Measurements from ENCODE around the gene NDUFAF5. TPM values are rescaled to one million over a fixed set of nuclear protein-coding genes. Genes with fewer than 3 reads are reported as not detected.

The NDUFAF5 gene
- total RNA-seq, 4 donors from 2014 or later, result 4.0 to 18.4 (median 14.8) TPM

GRCh38 chr20:13814672-13815071 is 29.8 kb downstream of the NDUFAF5 start:
- Histone ChIP-seq H3K27me3 (no peaks in the 10 kb centered on the region), H3K27ac (no peak overlapping the region), H3K4me1 (peaks cover 0 to 1% (median 0%) of the 10 kb centered on the region in 4 donors), H3K9me3 (no peaks in the 10 kb centered on the region), H3K4me3 (no peak overlapping the region), H3K36me3 (peaks cover 0 to 71% (median 27%) of the 10 kb centered on the region in 4 donors)
- TF ChIP-seq CTCF (IDR thresholded peaks at IDR 0.05) (no peak), POLR2AphosphoS5 (IDR thresholded peaks at IDR 0.05) (no peak), POLR2A (IDR thresholded peaks at IDR 0.05) (no peak), EP300 (IDR thresholded peaks at IDR 0.05; ENCODE audit: low read depth) (no peak)
- DNase-seq, result no peak
- WGBS, 2 donors (ENCODE audit: low coverage in 1 of 2), result 91 to 100% methylated on average over 2 to 4 of the region's 4 CpGs
- intact Hi-C loops (cut with DNase I; ENCODE audit: low total_unique reads), result no loop called here
- in situ Hi-C loops (cut with MboI; ENCODE audit: low pct_ligation_motif_present in 1 of 4, low pct_unique_long_range_greater_than_20kb in 1 of 4, low sequenced_read_pairs in 3 of 4), result loop anchor here in 1 of 4 donors (25.0 kb wide), 1 partner anchor 248 kb away; no protein-coding TSS in a partner anchor

GRCh38 chr20:13816757-13817156 is 31.9 kb downstream of the NDUFAF5 start:
- DNase-seq, result no peak
- no peak for TF ChIP-seq POLR2A (IDR thresholded peaks at IDR 0.05)
- no peak for TF ChIP-seq CTCF (IDR thresholded peaks at IDR 0.05)
- Histone ChIP-seq H3K4me1 (peaks cover 0 to 5% (median 0%) of the 10 kb centered on the region in 4 donors), H3K4me3 (no peak overlapping the region), H3K27me3 (no peaks in the 10 kb centered on the region), H3K9me3 (no peaks in the 10 kb centered on the region), H3K36me3 (peaks cover 0 to 51% (median 17%) of the 10 kb centered on the region in 4 donors), H3K27ac (no peak overlapping the region)
- 74 to 78% methylated on average over 3 of the region's 3 CpGs for WGBS, 2 donors (ENCODE audit: low coverage in 1 of 2)
- intact Hi-C loops (cut with DNase I; ENCODE audit: low total_unique reads), result no loop called here
- in situ Hi-C loops (cut with MboI; ENCODE audit: low pct_ligation_motif_present in 1 of 4, low pct_unique_long_range_greater_than_20kb in 1 of 4, low sequenced_read_pairs in 3 of 4), result loop anchor here in 1 of 4 donors (25.0 kb wide), 1 partner anchor 246 kb away; no protein-coding TSS in a partner anchor

GRCh38 chr20:13817342-13817741 is 32.5 kb downstream of the NDUFAF5 start:
- Histone ChIP-seq H3K4me3 (no peak overlapping the region), H3K36me3 (peaks cover 0 to 46% (median 14%) of the 10 kb centered on the region in 4 donors), H3K9me3 (no peaks in the 10 kb centered on the region), H3K27ac (no peak overlapping the region), H3K4me1 (peaks cover 0 to 5% (median 0%) of the 10 kb centered on the region in 4 donors), H3K27me3 (no peaks in the 10 kb centered on the region)
- TF ChIP-seq CTCF (IDR thresholded peaks at IDR 0.05) (no peak), EP300 (IDR thresholded peaks at IDR 0.05; ENCODE audit: low read depth) (no peak), POLR2AphosphoS5 (IDR thresholded peaks at IDR 0.05) (no peak), POLR2A (IDR thresholded peaks at IDR 0.05) (no peak)
- intact Hi-C loops (cut with DNase I; ENCODE audit: low total_unique reads), result no loop called here
- no peak for DNase-seq
- in situ Hi-C loops (cut with MboI; ENCODE audit: low pct_ligation_motif_present in 1 of 4, low pct_unique_long_range_greater_than_20kb in 1 of 4, low sequenced_read_pairs in 3 of 4), result loop anchor here in 1 of 4 donors (25.0 kb wide), 1 partner anchor 245 kb away; no protein-coding TSS in a partner anchor

- Histone ChIP-seq H3K4me1 (peaks cover 0 to 5% (median 0%) of the 10 kb centered on the region in 4 donors), H3K36me3 (peaks cover 0 to 23% (median 5%) of the 10 kb centered on the region in 4 donors), H3K27me3 (no peaks in the 10 kb centered on the region), H3K4me3 (no peak overlapping the region), H3K27ac (peak overlapping the region in 2 of 4 donors; percentile 17 to 24), H3K9me3 (no peaks in the 10 kb centered on the region)
- in situ Hi-C loops (cut with MboI; ENCODE audit: low pct_ligation_motif_present in 1 of 4, low pct_unique_long_range_greater_than_20kb in 1 of 4, low sequenced_read_pairs in 3 of 4), result loop anchor here in 3 of 4 donors (5.0 to 25.0 kb wide), 3 partner anchors 222 to 242 kb away; no protein-coding TSS in a partner anchor
- TF ChIP-seq EP300 (IDR thresholded peaks at IDR 0.05; ENCODE audit: low read depth), result no peak
- peak; percentile 70 to 80 (median 75) for TF ChIP-seq CTCF (IDR thresholded peaks at IDR 0.05)
- intact Hi-C loops (cut with DNase I; ENCODE audit: low total_unique reads), result loop anchor here (5.0 kb wide), 2 partner anchors 132 to 237 kb away; no protein-coding TSS in a partner anchor
- WGBS, 2 donors (ENCODE audit: low coverage in 1 of 2), result 31 to 40% methylated on average over 4 to 5 of the region's 5 CpGs
- no peak for DNase-seq
These were observed 35.2 kb downstream of the NDUFAF5 start for GRCh38 chr20:13819885-13820645.

Data from transverse colon (tissue), 4 donors.